GM18517 (cell line): ENCODE data around the gene AADACL3.
"Not testable (repeated sequence)": the region's sequence is repeated elsewhere in the genome, so short reads cannot be mapped to it uniquely, and the experiment has no call there.

ENCODE experiments used
- ATAC-seq: cut with Tn5 transposase; IDR thresholded peaks from one replicate; pipeline ENCODE4 v1.9.1; 2021; ENCODE audit warnings: mild to moderate bottlenecking, moderate library complexity; ENCODE audit not compliant: unreplicated experiment

AADACL3 gene, protein sequence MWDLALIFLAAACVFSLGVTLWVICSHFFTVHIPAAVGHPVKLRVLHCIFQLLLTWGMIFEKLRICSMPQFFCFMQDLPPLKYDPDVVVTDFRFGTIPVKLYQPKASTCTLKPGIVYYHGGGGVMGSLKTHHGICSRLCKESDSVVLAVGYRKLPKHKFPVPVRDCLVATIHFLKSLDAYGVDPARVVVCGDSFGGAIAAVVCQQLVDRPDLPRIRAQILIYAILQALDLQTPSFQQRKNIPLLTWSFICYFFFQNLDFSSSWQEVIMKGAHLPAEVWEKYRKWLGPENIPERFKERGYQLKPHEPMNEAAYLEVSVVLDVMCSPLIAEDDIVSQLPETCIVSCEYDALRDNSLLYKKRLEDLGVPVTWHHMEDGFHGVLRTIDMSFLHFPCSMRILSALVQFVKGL

DNA sequence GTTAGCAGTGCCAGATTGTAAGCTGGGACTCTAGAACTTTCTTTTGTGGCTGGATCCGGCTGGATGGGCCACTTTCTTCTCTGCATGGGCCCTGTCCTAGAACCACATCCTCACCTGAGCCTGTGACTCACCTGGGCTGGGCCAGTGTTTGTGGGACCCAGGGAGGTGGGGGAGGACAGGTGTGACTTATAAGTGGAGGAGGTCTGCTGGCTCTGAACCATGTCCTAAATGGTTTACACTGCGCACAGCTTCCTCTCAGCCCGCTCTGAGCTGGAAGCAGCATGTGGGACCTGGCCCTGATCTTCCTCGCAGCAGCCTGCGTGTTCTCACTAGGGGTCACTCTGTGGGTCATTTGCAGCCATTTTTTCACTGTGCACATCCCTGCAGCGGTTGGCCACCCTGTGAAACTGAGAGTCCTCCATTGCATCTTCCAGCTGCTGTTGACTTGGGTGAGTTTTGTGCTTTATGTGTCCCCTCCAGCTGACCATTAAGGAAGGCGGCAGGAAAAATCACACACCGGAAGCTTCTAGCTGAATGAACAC is at the start of gene AADACL3:
Gene AADACL3, plus strand, starts transcription at position 215 of the 542 bp plus-strand sequence. Its CDS starts 67 bp downstream, at position 282.
- ATAC-seq: no peak

DNA sequence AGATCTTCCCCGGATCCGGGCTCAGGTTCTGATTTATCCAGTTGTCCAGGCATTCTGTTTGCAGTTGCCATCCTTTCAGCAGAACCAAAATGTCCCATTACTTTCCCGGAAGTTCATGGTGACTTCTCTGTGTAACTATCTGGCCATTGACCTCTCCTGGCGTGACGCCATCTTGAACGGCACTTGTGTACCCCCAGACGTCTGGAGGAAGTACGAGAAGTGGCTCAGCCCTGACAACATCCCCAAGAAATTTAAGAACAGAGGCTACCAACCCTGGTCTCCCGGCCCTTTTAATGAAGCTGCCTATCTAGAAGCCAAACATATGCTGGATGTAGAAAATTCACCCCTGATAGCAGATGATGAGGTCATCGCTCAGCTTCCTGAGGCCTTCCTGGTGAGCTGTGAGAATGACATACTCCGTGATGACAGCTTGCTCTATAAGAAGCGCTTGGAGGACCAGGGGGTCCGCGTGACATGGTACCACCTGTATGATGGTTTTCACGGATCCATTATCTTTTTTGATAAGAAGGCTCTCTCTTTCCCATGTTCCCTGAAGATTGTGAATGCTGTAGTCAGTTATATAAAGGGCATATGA is 49.7 kb upstream of the AADACL3 start:
- ATAC-seq: no peak

- no peak for ATAC-seq
These were observed 46.3 kb upstream of the AADACL3 start for GRCh38 chr1:12669529-12670068.

GRCh38 chr1:12674358-12674757 is 41.6 kb upstream of the AADACL3 start:
- ATAC-seq: no peak

DNA sequence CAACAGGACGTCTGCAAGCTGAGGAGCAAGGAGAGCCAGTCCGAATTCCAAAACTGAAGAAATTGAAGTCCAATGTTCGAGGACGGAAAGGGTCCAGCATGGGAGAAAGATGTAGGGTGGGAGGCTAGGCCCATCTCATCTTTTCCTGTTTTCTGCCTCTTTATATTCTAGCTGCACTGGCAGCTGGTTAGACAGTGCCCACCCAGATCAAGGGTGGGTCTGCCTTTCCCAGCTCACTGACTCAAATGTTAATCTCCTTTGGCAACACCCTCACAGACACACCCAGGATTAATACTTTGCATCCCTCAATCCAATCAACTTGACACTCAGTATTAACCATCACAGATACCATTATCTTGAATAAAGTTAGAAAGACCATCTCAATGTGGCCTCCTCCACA is 39.8 kb upstream of the AADACL3 start:
- not testable (repeated sequence) for ATAC-seq

DNA sequence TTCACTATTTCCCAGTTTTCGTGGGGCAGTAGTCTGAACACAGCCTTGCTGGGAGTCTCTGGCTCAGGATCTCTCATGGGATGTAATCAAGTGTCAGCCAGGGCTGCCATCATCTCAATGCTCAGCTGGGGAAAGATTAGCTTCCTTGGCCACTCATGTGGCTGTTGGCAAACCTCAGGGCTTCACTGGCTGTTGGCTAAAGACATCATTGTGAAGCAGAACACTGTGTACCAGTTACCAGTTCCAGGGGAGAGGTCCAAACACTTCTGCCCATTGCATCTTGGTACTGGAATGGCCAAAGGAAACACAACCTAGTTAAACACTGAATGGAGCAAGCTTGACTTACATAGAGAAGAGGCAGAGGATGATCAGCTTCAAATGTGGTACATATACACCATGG is 38.3 kb upstream of the AADACL3 start:
- no peak for ATAC-seq

GRCh38 chr1:12678350-12678749 is 37.6 kb upstream of the AADACL3 start:
- ATAC-seq: no peak

DNA sequence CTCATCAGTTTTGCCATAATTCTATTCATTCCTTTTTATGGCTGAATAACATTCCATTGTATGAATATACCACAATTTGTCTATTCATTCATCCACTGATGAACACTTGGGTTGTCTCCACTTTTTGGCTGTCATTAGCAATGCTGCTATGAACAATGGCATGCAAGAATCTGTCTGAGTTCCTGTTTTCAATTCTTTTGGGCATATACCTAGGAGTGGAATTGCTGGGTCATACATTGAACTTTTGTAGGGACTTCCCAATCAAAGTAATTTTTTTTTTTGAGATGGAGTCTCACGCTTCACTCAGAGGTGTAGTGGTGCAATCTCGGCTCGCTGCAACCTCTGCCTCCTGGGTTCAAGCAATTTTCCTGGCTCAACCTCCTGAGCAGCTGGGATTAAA is 37.1 kb upstream of the AADACL3 start:
- ATAC-seq: no peak

- no peak for ATAC-seq
These were observed 25.8 kb upstream of the AADACL3 start for GRCh38 chr1:12690156-12690555.

DNA sequence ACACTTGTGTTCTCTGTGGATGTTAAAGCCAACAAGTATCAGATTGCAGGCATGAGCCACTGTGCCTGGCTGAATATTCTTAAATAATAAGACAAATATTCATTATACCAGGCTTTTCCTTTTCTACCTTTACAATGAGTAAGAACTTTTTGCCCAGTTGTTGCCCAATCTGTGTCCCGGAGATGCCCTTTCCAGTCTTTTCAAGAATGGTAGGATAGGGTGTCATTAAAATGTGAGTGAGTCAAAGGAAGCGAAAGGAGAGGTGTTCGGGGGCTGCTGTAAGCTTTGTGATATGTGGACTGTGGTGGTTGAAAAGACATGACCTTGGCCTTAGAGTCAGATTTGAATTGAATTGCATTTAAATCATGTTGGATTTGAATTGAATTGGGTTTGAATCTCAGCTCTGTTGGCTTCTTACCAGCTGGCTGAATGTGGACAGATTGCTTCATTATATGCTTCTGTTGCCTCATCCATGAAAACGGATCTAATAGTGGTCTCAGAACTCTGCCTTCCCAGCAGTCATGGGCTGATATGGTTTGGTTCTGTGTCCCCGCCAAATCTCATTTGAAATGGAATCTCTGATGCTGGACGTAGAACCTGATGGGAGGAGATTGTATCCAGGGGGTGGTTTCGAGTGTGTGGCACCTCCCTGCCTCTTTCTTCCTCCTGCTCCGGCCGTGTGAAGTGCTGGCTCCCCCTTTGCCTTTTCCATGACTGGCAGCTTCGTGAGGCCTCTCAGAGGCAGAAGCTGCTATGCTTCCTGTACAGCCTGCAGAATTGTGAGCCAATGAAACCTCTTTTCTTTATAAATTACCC is 22.7 kb upstream of the AADACL3 start:
- no peak for ATAC-seq

GRCh38 chr1:12696658-12697057 is 19.3 kb upstream of the AADACL3 start:
- ATAC-seq: no peak

DNA sequence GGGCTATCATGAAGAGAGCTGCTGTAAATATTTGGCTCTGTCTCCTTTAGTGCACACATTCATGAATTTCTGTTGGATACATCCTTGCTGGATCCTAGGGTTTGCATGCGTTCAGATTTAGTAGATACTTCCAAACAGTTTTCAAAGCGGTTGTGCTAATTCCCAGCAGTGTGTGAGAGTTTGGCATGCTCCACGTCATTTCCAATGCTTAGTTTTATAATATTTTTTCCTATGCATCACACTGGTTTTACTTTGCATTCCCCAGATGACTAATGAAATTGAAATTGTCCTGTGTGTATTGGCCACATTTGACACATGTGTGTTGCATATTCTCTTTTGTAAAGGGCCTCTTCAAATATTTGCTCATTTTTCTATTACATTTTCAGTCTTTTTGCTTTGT is 18.5 kb upstream of the AADACL3 start:
- ATAC-seq: no peak

- ATAC-seq: no peak
These were observed 12.0 kb upstream of the AADACL3 start for GRCh38 chr1:12703821-12704451.

GRCh38 chr1:12706061-12706460 is 9.8 kb upstream of the AADACL3 start:
- ATAC-seq: no peak

GRCh38 chr1:12708396-12709090 is 7.4 kb upstream of the AADACL3 start:
- ATAC-seq: no peak

DNA sequence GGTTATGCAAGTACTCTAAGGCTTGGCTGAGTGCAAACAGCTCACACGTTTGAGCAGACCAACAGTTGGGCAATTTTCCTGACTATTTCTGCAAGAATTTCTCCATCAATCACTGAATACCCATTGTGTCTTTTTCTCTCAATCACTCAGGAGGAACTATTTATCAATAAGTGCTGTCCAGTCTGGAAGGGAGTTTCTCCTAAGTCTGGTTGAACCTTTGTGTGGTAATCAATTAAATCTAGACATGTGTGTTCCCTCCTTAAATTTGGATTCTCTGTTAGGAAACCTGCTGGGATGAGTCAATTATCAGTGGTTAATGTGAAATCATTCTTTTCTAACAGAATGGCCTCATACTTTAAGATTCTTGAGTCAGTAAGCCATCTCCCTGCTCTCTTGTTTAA is 6.8 kb upstream of the AADACL3 start:
- ATAC-seq: no peak

GRCh38 chr1:12709696-12710095 is 6.2 kb upstream of the AADACL3 start:
- ATAC-seq: no peak

DNA sequence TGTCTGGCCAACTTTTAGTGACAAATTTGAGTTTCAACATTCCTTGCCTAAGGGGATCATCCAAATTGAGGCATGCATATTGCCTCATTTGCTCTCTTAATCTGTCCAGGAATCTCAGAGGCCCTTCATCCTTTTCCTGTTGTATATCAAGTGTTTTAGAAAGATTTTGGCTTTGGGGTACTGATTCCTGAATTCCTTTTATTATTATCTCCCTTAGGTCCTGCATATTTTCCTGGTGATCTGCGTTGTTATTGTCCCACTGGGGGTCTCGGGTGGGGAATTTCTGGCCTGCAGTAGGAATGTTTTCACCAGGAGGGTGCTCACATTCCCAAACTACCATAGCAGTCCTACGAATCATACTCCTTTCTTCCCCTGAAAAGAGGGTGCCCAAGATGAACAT is 4.4 kb upstream of the AADACL3 start:
- no peak for ATAC-seq

DNA sequence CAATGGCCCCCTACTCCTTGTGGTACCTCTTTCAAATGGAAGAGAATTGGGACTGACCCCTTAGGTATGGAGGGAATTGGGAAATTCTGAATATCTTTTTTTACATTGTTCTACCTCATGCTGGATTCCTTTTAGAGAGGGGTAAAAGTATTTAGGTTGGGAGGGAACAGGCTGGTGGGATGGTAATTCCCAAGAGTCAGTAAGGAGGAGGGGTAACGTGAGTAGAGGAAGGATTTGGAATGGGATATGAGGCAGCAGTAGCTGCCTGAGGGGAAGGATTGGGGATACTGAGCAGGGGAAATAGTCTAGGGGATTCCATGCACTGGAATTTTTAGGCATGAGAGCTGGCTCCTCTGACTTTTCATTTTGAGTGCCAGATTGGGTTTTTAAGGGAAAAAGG is 3.8 kb upstream of the AADACL3 start:
- no peak for ATAC-seq

- no peak for ATAC-seq
These were observed 3.0 kb upstream of the AADACL3 start for GRCh38 chr1:12712929-12713328.
